Activated CD4-positive, alpha-beta T cell treated with anti-CD3 and anti-CD28 coated beads, Interleukin-2, Interleukin-6, amounts not matched to agents 100 ng/mL and 50 ng/mL, durations not matched to agents 16 hours and 8 hours (primary cell): ENCODE data around the gene FAM229A.

Experiments
- DNase-seq: peaks from one replicate; pipeline ENCODE4 v3.0.0-alpha.2; 2020

The FAM229A gene

GRCh38 chr1:32346532-32347157, 15.6 kb downstream of the FAM229A start:
- no peak for DNase-seq

GRCh38 chr1:32345289-32345827, 16.9 kb downstream of the FAM229A start:
- DNase-seq, result no peak

- no peak for DNase-seq
Observed at GRCh38 chr1:32342704-32343103, 19.6 kb downstream of the FAM229A start.

GRCh38 chr1:32341971-32342370, 20.3 kb downstream of the FAM229A start:
- no peak for DNase-seq

- DNase-seq, result no peak
Observed at GRCh38 chr1:32341186-32341757, 21.0 kb downstream of the FAM229A start.

- DNase-seq, result peak; percentile 29
Observed at GRCh38 chr1:32339363-32339978, 22.8 kb downstream of the FAM229A start.

- no peak for DNase-seq
Observed at GRCh38 chr1:32338637-32339145, 23.6 kb downstream of the FAM229A start.

GRCh38 chr1:32337855-32338636, 24.2 kb downstream of the FAM229A start:
- peak; percentile 40 for DNase-seq

GRCh38 chr1:32336963-32337675, 25.2 kb downstream of the FAM229A start:
- peak; percentile 66 for DNase-seq

- no peak for DNase-seq
Observed at GRCh38 chr1:32336591-32336932, 25.7 kb downstream of the FAM229A start.

- DNase-seq, result peak; percentile 84
Observed at GRCh38 chr1:32335790-32336590, 26.3 kb downstream of the FAM229A start, which contains the start of gene MARCKSL1. MARCKSL1 (minus strand) TSS chr1:32336233; CDS start chr1:32336033, 200 bp downstream.

- DNase-seq, result no peak
Observed at GRCh38 chr1:32335535-32335789, 26.8 kb downstream of the FAM229A start.

GRCh38 chr1:32334864-32335534, 27.3 kb downstream of the FAM229A start:
- peak; percentile 50 for DNase-seq

- no peak for DNase-seq
Observed at GRCh38 chr1:32334274-32334861, 27.9 kb downstream of the FAM229A start.

- no peak for DNase-seq
Observed at GRCh38 chr1:32333251-32333963, 28.9 kb downstream of the FAM229A start.

GRCh38 chr1:32332290-32333079, 29.8 kb downstream of the FAM229A start:
- no peak for DNase-seq

- no peak for DNase-seq
Observed at GRCh38 chr1:32331549-32331948, 30.7 kb downstream of the FAM229A start.

GRCh38 chr1:32330558-32331151, 31.6 kb downstream of the FAM229A start:
- DNase-seq, result no peak

- DNase-seq, result no peak
Observed at GRCh38 chr1:32329931-32330466, 32.3 kb downstream of the FAM229A start.
